ENCODE measurements around the gene PDXP. TPM values are rescaled to one million over a fixed set of nuclear protein-coding genes. Genes with fewer than 3 reads are reported as not detected.

PDXP gene
- polyA plus RNA-seq, 1 donor from 2014 or later: 108 TPM

DNA sequence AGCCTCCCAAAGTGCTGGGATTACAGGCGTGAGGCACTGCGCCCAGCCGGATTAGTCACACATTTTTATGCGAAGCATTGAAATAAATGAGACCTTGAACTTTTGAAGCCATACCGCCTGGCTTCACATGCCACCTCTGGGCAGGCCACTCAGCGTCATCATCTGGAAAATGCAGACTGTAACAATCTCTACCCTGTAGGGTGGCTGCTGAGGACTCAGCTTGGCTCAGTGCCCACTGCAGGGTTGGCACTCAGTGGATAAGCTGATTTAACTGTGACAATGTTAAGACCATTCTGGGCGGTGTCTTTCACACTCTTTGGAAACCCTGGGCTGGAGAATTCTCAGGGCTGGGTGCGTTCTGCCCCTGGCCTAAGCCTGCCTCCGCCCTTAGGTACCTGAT, 10.6 kb upstream of the PDXP start:
- no peaks in the 10 kb centered on the region for H3K9me3 ChIP-seq (ENCODE audit: low read length)
- TF ChIP-seq EZH2 (IDR thresholded peaks at IDR 0.05; ENCODE audit: borderline replicate concordance, insufficient read depth, low read length, poor library complexity, severe bottlenecking) (no peak), EP300 (conservative IDR thresholded peaks at IDR 0.05; ENCODE audit: poor library complexity, severe bottlenecking) (no peak)
- TF ChIP-seq, protein P1, sequence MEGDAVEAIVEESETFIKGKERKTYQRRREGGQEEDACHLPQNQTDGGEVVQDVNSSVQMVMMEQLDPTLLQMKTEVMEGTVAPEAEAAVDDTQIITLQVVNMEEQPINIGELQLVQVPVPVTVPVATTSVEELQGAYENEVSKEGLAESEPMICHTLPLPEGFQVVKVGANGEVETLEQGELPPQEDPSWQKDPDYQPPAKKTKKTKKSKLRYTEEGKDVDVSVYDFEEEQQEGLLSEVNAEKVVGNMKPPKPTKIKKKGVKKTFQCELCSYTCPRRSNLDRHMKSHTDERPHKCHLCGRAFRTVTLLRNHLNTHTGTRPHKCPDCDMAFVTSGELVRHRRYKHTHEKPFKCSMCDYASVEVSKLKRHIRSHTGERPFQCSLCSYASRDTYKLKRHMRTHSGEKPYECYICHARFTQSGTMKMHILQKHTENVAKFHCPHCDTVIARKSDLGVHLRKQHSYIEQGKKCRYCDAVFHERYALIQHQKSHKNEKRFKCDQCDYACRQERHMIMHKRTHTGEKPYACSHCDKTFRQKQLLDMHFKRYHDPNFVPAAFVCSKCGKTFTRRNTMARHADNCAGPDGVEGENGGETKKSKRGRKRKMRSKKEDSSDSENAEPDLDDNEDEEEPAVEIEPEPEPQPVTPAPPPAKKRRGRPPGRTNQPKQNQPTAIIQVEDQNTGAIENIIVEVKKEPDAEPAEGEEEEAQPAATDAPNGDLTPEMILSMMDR (IDR thresholded peaks at IDR 0.05; ENCODE audit: poor library complexity, severe bottlenecking): no peak

DNA sequence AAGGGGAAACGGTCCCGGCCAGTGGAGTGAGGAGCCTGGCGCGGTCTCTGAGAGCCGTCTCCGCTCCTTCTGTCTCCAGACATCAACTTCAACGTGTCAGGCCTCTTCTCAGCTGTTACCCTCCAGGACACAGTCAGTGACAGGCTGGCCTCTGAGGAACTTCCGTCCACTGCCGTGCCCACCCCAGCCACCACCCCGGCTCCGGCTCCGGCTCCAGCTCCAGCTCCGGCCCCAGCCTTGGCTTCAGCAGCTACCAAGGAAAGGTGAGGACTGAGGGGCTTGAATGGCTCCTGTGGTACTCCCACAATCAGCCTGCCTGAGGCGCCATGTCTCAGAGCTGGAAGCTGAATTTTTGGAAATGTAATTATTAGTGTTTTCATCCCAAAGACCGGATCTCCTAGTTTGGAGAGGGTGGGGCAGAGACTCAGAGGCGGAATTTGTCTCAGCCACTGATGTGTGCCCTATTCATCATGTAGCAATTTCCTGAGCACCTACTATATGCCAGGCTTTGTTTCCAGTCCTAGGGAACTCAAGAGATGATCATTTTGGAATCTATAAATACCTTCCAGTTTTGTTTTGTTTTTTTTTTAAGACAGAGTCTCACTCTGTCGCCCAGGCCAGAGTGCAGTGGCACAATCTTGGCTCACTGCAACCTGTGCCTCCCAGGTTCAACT, 7.9 kb upstream of the PDXP start:
- H3K36me3 ChIP-seq (ENCODE audit: insufficient read depth, low read length): no peaks in the 10 kb centered on the region
- TF ChIP-seq, protein P2, sequence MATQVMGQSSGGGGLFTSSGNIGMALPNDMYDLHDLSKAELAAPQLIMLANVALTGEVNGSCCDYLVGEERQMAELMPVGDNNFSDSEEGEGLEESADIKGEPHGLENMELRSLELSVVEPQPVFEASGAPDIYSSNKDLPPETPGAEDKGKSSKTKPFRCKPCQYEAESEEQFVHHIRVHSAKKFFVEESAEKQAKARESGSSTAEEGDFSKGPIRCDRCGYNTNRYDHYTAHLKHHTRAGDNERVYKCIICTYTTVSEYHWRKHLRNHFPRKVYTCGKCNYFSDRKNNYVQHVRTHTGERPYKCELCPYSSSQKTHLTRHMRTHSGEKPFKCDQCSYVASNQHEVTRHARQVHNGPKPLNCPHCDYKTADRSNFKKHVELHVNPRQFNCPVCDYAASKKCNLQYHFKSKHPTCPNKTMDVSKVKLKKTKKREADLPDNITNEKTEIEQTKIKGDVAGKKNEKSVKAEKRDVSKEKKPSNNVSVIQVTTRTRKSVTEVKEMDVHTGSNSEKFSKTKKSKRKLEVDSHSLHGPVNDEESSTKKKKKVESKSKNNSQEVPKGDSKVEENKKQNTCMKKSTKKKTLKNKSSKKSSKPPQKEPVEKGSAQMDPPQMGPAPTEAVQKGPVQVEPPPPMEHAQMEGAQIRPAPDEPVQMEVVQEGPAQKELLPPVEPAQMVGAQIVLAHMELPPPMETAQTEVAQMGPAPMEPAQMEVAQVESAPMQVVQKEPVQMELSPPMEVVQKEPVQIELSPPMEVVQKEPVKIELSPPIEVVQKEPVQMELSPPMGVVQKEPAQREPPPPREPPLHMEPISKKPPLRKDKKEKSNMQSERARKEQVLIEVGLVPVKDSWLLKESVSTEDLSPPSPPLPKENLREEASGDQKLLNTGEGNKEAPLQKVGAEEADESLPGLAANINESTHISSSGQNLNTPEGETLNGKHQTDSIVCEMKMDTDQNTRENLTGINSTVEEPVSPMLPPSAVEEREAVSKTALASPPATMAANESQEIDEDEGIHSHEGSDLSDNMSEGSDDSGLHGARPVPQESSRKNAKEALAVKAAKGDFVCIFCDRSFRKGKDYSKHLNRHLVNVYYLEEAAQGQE (IDR thresholded peaks at IDR 0.05; ENCODE audit: borderline replicate concordance): no peak
- TF ChIP-seq, protein P1 (IDR thresholded peaks at IDR 0.05; ENCODE audit: poor library complexity, severe bottlenecking): no peak
- TF ChIP-seq EZH2 (IDR thresholded peaks at IDR 0.05; ENCODE audit: borderline replicate concordance, insufficient read depth, low read length, poor library complexity, severe bottlenecking): no peak
- no peak for TF ChIP-seq MXI1 (conservative IDR thresholded peaks at IDR 0.05; ENCODE audit: poor library complexity, severe bottlenecking)
- TF ChIP-seq SMC3 (conservative IDR thresholded peaks at IDR 0.05; ENCODE audit: poor library complexity): no peak
- TF ChIP-seq POLR2AphosphoS5 (IDR thresholded peaks at IDR 0.05): no peak
- TF ChIP-seq RAD21 (conservative IDR thresholded peaks at IDR 0.05): no peak
- no peak for TF ChIP-seq EP300 (conservative IDR thresholded peaks at IDR 0.05; ENCODE audit: poor library complexity, severe bottlenecking)
- no peak for TF ChIP-seq TAF1 (IDR thresholded peaks at IDR 0.05; ENCODE audit: low read depth)
- H3K9me2 ChIP-seq (ENCODE audit: insufficient read depth, low read length): no peaks in the 10 kb centered on the region
- H3K27ac ChIP-seq (ENCODE audit: low read length): no peak overlapping the region
- no peak overlapping the region for H3K9ac ChIP-seq (ENCODE audit: low read length)
- no peak overlapping the region for H3K4me3 ChIP-seq (ENCODE audit: low read length)
- H3K79me2 ChIP-seq (replicated peaks; ENCODE audit: insufficient read depth, low read length): no peaks in the 10 kb centered on the region
- H4K20me1 ChIP-seq (ENCODE audit: insufficient read depth): no peaks in the 10 kb centered on the region
- no peak overlapping the region for H2AFZ ChIP-seq (ENCODE audit: low read depth, low read length)
- no peaks in the 10 kb centered on the region for H3K27me3 ChIP-seq (ENCODE audit: insufficient read depth, low read depth, low read length)
- H3F3A ChIP-seq (ENCODE audit: insufficient read depth, low read length, poor library complexity, severe bottlenecking): no peaks in the 10 kb centered on the region
- H3K9me3 ChIP-seq (ENCODE audit: low read length): no peaks in the 10 kb centered on the region
- H3K4me2 ChIP-seq (ENCODE audit: low read length): no peak overlapping the region

More for the DNA sequence above, 10.6 kb upstream of the PDXP start:
- Histone ChIP-seq H3F3A (ENCODE audit: insufficient read depth, low read length, poor library complexity, severe bottlenecking) (no peaks in the 10 kb centered on the region), H2AFZ (ENCODE audit: low read depth, low read length) (no peak overlapping the region), H3K9me2 (ENCODE audit: insufficient read depth, low read length) (no peaks in the 10 kb centered on the region), H3K27ac (ENCODE audit: low read length) (no peak overlapping the region), H3K79me2 (replicated peaks; ENCODE audit: insufficient read depth, low read length) (no peaks in the 10 kb centered on the region), H3K27me3 (ENCODE audit: insufficient read depth, low read depth, low read length) (no peaks in the 10 kb centered on the region), H3K4me3 (ENCODE audit: low read length) (no peak overlapping the region), H3K4me2 (ENCODE audit: low read length) (no peak overlapping the region), H4K20me1 (ENCODE audit: insufficient read depth) (no peaks in the 10 kb centered on the region), H3K9ac (ENCODE audit: low read length) (no peak overlapping the region), H3K36me3 (ENCODE audit: insufficient read depth, low read length) (no peaks in the 10 kb centered on the region)

All from neural cell (in vitro differentiated cells).